Activated CD4-positive, alpha-beta T cell treated with anti-CD3 and anti-CD28 coated beads for 24 hours (primary cell): Measurements from ENCODE around the gene DMKN.

Source experiments
- DNase-seq, 2 donors: peaks; one replicate each; pipeline ENCODE4 v3.0.0-alpha.2; 2020; ENCODE audit warnings: low read depth in 2 of 2

The DMKN gene

GRCh38 chr19:35549879-35550523, 36.6 kb upstream of the DMKN start:
- DNase-seq = no peak

- DNase-seq = peak; percentile 21 to 48
Measured at GRCh38 chr19:35549174-35549788, 35.8 kb upstream of the DMKN start.

- DNase-seq = no peak
Measured at GRCh38 chr19:35546532-35546931, 33.1 kb upstream of the DMKN start.

- peak; percentile 53 to 66 for DNase-seq
Measured at GRCh38 chr19:35545855-35546381, 32.5 kb upstream of the DMKN start.

- DNase-seq = peak; percentile 65 to 84
Measured at GRCh38 chr19:35545001-35545854, 31.8 kb upstream of the DMKN start, which contains the start of gene TMEM147. TMEM147 (plus strand) TSS chr19:35545626; CDS start chr19:35545740, 114 bp downstream.

GRCh38 chr19:35544110-35544802, 30.8 kb upstream of the DMKN start:
- no peak for DNase-seq

- no peak for DNase-seq
Measured at GRCh38 chr19:35543280-35544109, 30.0 kb upstream of the DMKN start.

GRCh38 chr19:35542209-35542608, 28.8 kb upstream of the DMKN start:
- no peak for DNase-seq

GRCh38 chr19:35540356-35540927, 27.0 kb upstream of the DMKN start:
- no peak for DNase-seq

- DNase-seq = no peak
Measured at GRCh38 chr19:35539850-35540249, 26.4 kb upstream of the DMKN start.

GRCh38 chr19:35539314-35539713, 25.9 kb upstream of the DMKN start:
- DNase-seq = no peak

- DNase-seq = no peak
Measured at GRCh38 chr19:35534803-35535480, 21.5 kb upstream of the DMKN start.

GRCh38 chr19:35533822-35534392, 20.5 kb upstream of the DMKN start:
- DNase-seq = peak in 1 of 2 donors; percentile 29

- no peak for DNase-seq
Measured at GRCh38 chr19:35533201-35533821, 19.9 kb upstream of the DMKN start, which contains the start of gene GAPDHS. GAPDHS (plus strand) TSS chr19:35533456; CDS start chr19:35533528, 72 bp downstream.

- DNase-seq = no peak
Measured at GRCh38 chr19:35531291-35531690, 17.8 kb upstream of the DMKN start.

- DNase-seq = no peak
Measured at GRCh38 chr19:35529241-35530218, 16.1 kb upstream of the DMKN start.

- no peak for DNase-seq
Measured at GRCh38 chr19:35528218-35529038, 15.0 kb upstream of the DMKN start, which contains the start of gene SBSN. SBSN (minus strand) TSS chr19:35528311; CDS start chr19:35528281, 30 bp downstream.
